K562 (cell line): ENCODE measurements around the gene TRPM6.

Source experiments
- CREM ChIP-seq: IDR thresholded peaks from 2 replicates; pipeline ENCODE4 v1.6.1; 2014; ENCODE audit warnings: antibody characterized with exemption, low read depth
- HDGF ChIP-seq: fragments of 450-650 bp; IDR thresholded peaks from 2 replicates; pipeline ENCODE4 v1.6.1; 2016
- RAD21 ChIP-seq, 2 experiments: fragments of 250-450 bp in 1 of 2; fragments of 450-650 bp in 1 of 2; sonication (Bioruptor Pico) in 1 of 2; formaldehyde crosslinking in 1 of 2; IDR thresholded peaks in 1 of 2; conservative IDR thresholded peaks in 1 of 2; 2 replicates each; pipeline versions ENCODE4 v1.4.0 to v1.8.0; 2020 to 2022; ENCODE audit warnings: mild to moderate bottlenecking in 2 of 2, moderate library complexity in 1 of 2
- ZNF224 ChIP-seq: sonication (generic); formaldehyde crosslinking; IDR thresholded peaks from 2 replicates; pipeline ENCODE4 v1.8.0; 2022; ENCODE audit warnings: mild to moderate bottlenecking, missing genetic modification reagents
- ZNF274 ChIP-seq: IDR thresholded peaks from 2 replicates; pipeline ENCODE4 v1.6.1; 2011; ENCODE audit warnings: low read depth, mild to moderate bottlenecking, low read length, moderate library complexity, borderline replicate concordance
- TF ChIP-seq, protein P1 (sequence below), 3 experiments: IDR thresholded peaks in 2 of 3; conservative IDR thresholded peaks in 1 of 3; 2 replicates each; pipeline ENCODE4 v1.5.1; 2011 to 2012; ENCODE audit warnings: low read length in 3 of 3, mild to moderate bottlenecking in 3 of 3, control low read depth in 2 of 3, improper control_type of control experiment in 1 of 3, inconsistent platforms in 1 of 3, low read depth in 1 of 3, mixed read lengths in 1 of 3, moderate library complexity in 1 of 3; ENCODE audit not compliant: insufficient read depth in 2 of 3
- TF ChIP-seq, protein P2 (sequence below): conservative IDR thresholded peaks from 2 replicates; pipeline ENCODE4 v1.6.1; 2011; ENCODE audit warnings: low read depth, mild to moderate bottlenecking, low read length; ENCODE audit not compliant: control insufficient read depth
- TF ChIP-seq, protein P3 (sequence below): fragments of 250-450 bp; sonication (Bioruptor Pico); IDR thresholded peaks from 2 replicates; pipeline ENCODE4 v1.5.1; 2021; ENCODE audit warnings: mild to moderate bottlenecking
- TF ChIP-seq, protein P4 (sequence below): sonication (generic); formaldehyde crosslinking; IDR thresholded peaks from 2 replicates; pipeline ENCODE4 v1.9.0; 2022; ENCODE audit warnings: mild to moderate bottlenecking, missing genetic modification reagents
- TF ChIP-seq, protein P5 (sequence below): IDR thresholded peaks from 2 replicates; pipeline ENCODE4 v1.6.1; 2016; ENCODE audit warnings: missing genetic modification characterization, missing compliant biosample characterization
- TF ChIP-seq, protein P6 (sequence below): fragments of 450-650 bp; IDR thresholded peaks from 2 replicates; pipeline ENCODE4 v1.6.1; 2018; ENCODE audit not compliant: partially characterized antibody

DNA sequence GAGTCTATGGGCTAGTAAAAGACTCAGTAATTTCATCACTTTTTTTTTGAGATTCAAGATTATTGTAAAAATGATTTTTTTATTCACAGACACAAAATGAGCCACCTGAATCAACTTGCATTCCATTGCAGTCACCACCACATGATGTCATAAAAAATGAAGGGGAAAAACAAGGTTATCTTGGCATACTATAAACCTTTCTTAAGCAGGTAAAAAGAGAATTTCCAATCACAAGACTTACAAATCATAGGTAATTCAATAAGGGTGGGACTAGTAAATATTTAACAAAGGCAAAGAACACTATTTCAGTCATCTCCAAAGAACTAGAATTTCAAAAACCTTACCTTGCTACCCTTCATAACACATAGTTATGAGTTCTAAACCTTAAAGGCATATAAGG, 30.7 kb downstream of the TRPM6 start:
- TF ChIP-seq, protein P1, sequence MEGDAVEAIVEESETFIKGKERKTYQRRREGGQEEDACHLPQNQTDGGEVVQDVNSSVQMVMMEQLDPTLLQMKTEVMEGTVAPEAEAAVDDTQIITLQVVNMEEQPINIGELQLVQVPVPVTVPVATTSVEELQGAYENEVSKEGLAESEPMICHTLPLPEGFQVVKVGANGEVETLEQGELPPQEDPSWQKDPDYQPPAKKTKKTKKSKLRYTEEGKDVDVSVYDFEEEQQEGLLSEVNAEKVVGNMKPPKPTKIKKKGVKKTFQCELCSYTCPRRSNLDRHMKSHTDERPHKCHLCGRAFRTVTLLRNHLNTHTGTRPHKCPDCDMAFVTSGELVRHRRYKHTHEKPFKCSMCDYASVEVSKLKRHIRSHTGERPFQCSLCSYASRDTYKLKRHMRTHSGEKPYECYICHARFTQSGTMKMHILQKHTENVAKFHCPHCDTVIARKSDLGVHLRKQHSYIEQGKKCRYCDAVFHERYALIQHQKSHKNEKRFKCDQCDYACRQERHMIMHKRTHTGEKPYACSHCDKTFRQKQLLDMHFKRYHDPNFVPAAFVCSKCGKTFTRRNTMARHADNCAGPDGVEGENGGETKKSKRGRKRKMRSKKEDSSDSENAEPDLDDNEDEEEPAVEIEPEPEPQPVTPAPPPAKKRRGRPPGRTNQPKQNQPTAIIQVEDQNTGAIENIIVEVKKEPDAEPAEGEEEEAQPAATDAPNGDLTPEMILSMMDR (IDR thresholded peaks at IDR 0.05 in 2 of 3, conservative IDR thresholded peaks at IDR 0.05 in 1 of 3; ENCODE audit: insufficient read depth in 2 of 3, low read depth in 1 of 3, low read length in 3 of 3), result no peak
- TF ChIP-seq, protein P2, sequence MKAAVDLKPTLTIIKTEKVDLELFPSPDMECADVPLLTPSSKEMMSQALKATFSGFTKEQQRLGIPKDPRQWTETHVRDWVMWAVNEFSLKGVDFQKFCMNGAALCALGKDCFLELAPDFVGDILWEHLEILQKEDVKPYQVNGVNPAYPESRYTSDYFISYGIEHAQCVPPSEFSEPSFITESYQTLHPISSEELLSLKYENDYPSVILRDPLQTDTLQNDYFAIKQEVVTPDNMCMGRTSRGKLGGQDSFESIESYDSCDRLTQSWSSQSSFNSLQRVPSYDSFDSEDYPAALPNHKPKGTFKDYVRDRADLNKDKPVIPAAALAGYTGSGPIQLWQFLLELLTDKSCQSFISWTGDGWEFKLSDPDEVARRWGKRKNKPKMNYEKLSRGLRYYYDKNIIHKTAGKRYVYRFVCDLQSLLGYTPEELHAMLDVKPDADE, result no peak
- no peak for TF ChIP-seq ZNF224
- TF ChIP-seq, protein P3, sequence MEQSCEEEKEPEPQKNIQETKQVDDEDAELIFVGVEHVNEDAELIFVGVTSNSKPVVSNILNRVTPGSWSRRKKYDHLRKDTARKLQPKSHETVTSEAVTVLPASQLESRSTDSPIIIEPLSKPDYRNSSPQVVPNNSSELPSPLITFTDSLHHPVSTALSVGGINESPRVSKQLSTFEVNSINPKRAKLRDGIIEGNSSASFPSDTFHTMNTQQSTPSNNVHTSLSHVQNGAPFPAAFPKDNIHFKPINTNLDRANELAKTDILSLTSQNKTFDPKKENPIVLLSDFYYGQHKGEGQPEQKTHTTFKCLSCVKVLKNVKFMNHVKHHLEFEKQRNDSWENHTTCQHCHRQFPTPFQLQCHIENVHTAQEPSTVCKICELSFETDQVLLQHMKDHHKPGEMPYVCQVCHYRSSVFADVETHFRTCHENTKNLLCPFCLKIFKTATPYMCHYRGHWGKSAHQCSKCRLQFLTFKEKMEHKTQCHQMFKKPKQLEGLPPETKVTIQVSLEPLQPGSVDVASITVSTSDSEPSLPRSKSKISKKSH (CRISPR knock-in tag), result no peak
- TF ChIP-seq HDGF, result no peak
- TF ChIP-seq, protein P4, sequence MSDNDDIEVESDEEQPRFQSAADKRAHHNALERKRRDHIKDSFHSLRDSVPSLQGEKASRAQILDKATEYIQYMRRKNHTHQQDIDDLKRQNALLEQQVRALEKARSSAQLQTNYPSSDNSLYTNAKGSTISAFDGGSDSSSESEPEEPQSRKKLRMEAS (CRISPR knock-in tag), result no peak
- no peak for TF ChIP-seq RAD21 (CRISPR knock-in tag; conservative IDR thresholded peaks at IDR 0.05 in 1 of 2, IDR thresholded peaks at IDR 0.05 in 1 of 2)
- TF ChIP-seq, protein P5, sequence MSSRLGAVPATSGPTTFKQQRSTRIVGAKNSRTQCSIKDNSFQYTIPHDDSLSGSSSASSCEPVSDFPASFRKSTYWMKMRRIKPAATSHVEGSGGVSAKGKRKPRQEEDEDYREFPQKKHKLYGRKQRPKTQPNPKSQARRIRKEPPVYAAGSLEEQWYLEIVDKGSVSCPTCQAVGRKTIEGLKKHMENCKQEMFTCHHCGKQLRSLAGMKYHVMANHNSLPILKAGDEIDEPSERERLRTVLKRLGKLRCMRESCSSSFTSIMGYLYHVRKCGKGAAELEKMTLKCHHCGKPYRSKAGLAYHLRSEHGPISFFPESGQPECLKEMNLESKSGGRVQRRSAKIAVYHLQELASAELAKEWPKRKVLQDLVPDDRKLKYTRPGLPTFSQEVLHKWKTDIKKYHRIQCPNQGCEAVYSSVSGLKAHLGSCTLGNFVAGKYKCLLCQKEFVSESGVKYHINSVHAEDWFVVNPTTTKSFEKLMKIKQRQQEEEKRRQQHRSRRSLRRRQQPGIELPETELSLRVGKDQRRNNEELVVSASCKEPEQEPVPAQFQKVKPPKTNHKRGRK, result no peak
- TF ChIP-seq, protein P6, sequence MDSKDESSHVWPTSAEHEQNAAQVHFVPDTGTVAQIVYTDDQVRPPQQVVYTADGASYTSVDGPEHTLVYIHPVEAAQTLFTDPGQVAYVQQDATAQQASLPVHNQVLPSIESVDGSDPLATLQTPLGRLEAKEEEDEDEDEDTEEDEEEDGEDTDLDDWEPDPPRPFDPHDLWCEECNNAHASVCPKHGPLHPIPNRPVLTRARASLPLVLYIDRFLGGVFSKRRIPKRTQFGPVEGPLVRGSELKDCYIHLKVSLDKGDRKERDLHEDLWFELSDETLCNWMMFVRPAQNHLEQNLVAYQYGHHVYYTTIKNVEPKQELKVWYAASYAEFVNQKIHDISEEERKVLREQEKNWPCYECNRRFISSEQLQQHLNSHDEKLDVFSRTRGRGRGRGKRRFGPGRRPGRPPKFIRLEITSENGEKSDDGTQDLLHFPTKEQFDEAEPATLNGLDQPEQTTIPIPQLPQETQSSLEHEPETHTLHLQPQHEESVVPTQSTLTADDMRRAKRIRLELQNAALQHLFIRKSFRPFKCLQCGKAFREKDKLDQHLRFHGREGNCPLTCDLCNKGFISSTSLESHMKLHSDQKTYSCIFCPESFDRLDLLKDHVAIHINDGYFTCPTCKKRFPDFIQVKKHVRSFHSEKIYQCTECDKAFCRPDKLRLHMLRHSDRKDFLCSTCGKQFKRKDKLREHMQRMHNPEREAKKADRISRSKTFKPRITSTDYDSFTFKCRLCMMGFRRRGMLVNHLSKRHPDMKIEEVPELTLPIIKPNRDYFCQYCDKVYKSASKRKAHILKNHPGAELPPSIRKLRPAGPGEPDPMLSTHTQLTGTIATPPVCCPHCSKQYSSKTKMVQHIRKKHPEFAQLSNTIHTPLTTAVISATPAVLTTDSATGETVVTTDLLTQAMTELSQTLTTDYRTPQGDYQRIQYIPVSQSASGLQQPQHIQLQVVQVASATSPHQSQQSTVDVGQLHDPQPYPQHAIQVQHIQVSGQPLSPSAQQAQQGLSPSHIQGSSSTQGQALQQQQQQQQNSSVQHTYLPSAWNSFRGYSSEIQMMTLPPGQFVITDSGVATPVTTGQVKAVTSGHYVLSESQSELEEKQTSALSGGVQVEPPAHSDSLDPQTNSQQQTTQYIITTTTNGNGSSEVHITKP, result no peak
- no peak for TF ChIP-seq ZNF274
- no peak for TF ChIP-seq CREM
